ENCODE measurements around the gene C1GALT1C1L.
"Not testable (repeated sequence)": the region's sequence is repeated elsewhere in the genome, so short reads cannot be mapped to it uniquely, and the experiment has no call there.

Gene C1GALT1C1L

GRCh38 chr2:43714164-43714563, 37.9 kb upstream of the C1GALT1C1L start:
- Histone ChIP-seq H3K36me3 (ENCODE audit: insufficient read depth, insufficient read length, low read length) (no peaks in the 10 kb centered on the region), H3K27me3 (ENCODE audit: insufficient read depth, insufficient read length) (no peaks in the 10 kb centered on the region), H3K9me3 (ENCODE audit: insufficient read depth, low read length) (no peaks in the 10 kb centered on the region), H3K4me3 (ENCODE audit: insufficient read length, low read depth) (no peak overlapping the region), H3K4me1 (ENCODE audit: insufficient read depth, insufficient read length) (no peaks in the 10 kb centered on the region), H3K9ac (ENCODE audit: insufficient read length, low read depth) (no peak overlapping the region)
- TF ChIP-seq YY1 (IDR thresholded peaks at IDR 0.05; ENCODE audit: insufficient read depth, insufficient read length): no peak
- no peak for TF ChIP-seq SUZ12 (IDR thresholded peaks at IDR 0.05; ENCODE audit: extremely low read depth, insufficient read depth, insufficient read length)
- TF ChIP-seq ZNF274 (IDR thresholded peaks at IDR 0.05; ENCODE audit: low read depth, low read length): no peak
- DNase-seq (ENCODE audit: low read depth, low spot score): no peak

GRCh38 chr2:43710866-43711265, 34.6 kb upstream of the C1GALT1C1L start:
- DNase-seq (ENCODE audit: low read depth, low spot score): no peak
- no peaks in the 10 kb centered on the region for H3K9me3 ChIP-seq (ENCODE audit: insufficient read depth, low read length)
- H3K27me3 ChIP-seq (ENCODE audit: insufficient read depth, insufficient read length): no peaks in the 10 kb centered on the region
- no peaks in the 10 kb centered on the region for H3K4me1 ChIP-seq (ENCODE audit: insufficient read depth, insufficient read length)
- H3K36me3 ChIP-seq (ENCODE audit: insufficient read depth, insufficient read length, low read length): no peaks in the 10 kb centered on the region
- TF ChIP-seq SUZ12 (IDR thresholded peaks at IDR 0.05; ENCODE audit: extremely low read depth, insufficient read depth, insufficient read length): no peak
- no peak for TF ChIP-seq ZNF274 (IDR thresholded peaks at IDR 0.05; ENCODE audit: low read depth, low read length)
- no peak for TF ChIP-seq YY1 (IDR thresholded peaks at IDR 0.05; ENCODE audit: insufficient read depth, insufficient read length)
- H3K9ac ChIP-seq (ENCODE audit: insufficient read length, low read depth): no peak overlapping the region
- no peak overlapping the region for H3K4me3 ChIP-seq (ENCODE audit: insufficient read length, low read depth)

GRCh38 chr2:43708891-43709290, 32.7 kb upstream of the C1GALT1C1L start:
- no peak overlapping the region for H3K9ac ChIP-seq (ENCODE audit: insufficient read length, low read depth)
- TF ChIP-seq SUZ12 (IDR thresholded peaks at IDR 0.05; ENCODE audit: extremely low read depth, insufficient read depth, insufficient read length) (no peak), ZNF274 (IDR thresholded peaks at IDR 0.05; ENCODE audit: low read depth, low read length) (no peak), YY1 (IDR thresholded peaks at IDR 0.05; ENCODE audit: insufficient read depth, insufficient read length) (no peak)

GRCh38 chr2:43708178-43708577, 31.9 kb upstream of the C1GALT1C1L start:
- Histone ChIP-seq H3K9me3 (ENCODE audit: insufficient read depth, low read length) (no peaks in the 10 kb centered on the region), H3K4me1 (ENCODE audit: insufficient read depth, insufficient read length) (no peaks in the 10 kb centered on the region), H3K27me3 (ENCODE audit: insufficient read depth, insufficient read length) (no peaks in the 10 kb centered on the region), H3K9ac (ENCODE audit: insufficient read length, low read depth) (no peak overlapping the region), H3K36me3 (ENCODE audit: insufficient read depth, insufficient read length, low read length) (no peaks in the 10 kb centered on the region), H3K4me3 (ENCODE audit: insufficient read length, low read depth) (no peak overlapping the region)
- TF ChIP-seq YY1 (IDR thresholded peaks at IDR 0.05; ENCODE audit: insufficient read depth, insufficient read length): no peak
- TF ChIP-seq SUZ12 (IDR thresholded peaks at IDR 0.05; ENCODE audit: extremely low read depth, insufficient read depth, insufficient read length): no peak
- TF ChIP-seq ZNF274 (IDR thresholded peaks at IDR 0.05; ENCODE audit: low read depth, low read length): no peak
- DNase-seq (ENCODE audit: low read depth, low spot score): no peak

More at GRCh38 chr2:43708891-43709290, 32.7 kb upstream of the C1GALT1C1L start:
- Histone ChIP-seq H3K4me1 (ENCODE audit: insufficient read depth, insufficient read length) (no peaks in the 10 kb centered on the region), H3K27me3 (ENCODE audit: insufficient read depth, insufficient read length) (no peaks in the 10 kb centered on the region), H3K9me3 (ENCODE audit: insufficient read depth, low read length) (no peaks in the 10 kb centered on the region), H3K36me3 (ENCODE audit: insufficient read depth, insufficient read length, low read length) (no peaks in the 10 kb centered on the region), H3K4me3 (ENCODE audit: insufficient read length, low read depth) (no peak overlapping the region)
- no peak for DNase-seq (ENCODE audit: low read depth, low spot score)

- Histone ChIP-seq H3K4me1 (ENCODE audit: insufficient read depth, insufficient read length) (no peaks in the 10 kb centered on the region), H3K36me3 (ENCODE audit: insufficient read depth, insufficient read length, low read length) (no peaks in the 10 kb centered on the region), H3K9me3 (ENCODE audit: insufficient read depth, low read length) (no peaks in the 10 kb centered on the region), H3K4me3 (ENCODE audit: insufficient read length, low read depth) (no peak overlapping the region), H3K27me3 (ENCODE audit: insufficient read depth, insufficient read length) (no peaks in the 10 kb centered on the region), H3K9ac (ENCODE audit: insufficient read length, low read depth) (no peak overlapping the region)
- no peak for DNase-seq (ENCODE audit: low read depth, low spot score)
- no peak for TF ChIP-seq SUZ12 (IDR thresholded peaks at IDR 0.05; ENCODE audit: extremely low read depth, insufficient read depth, insufficient read length)
- TF ChIP-seq ZNF274 (IDR thresholded peaks at IDR 0.05; ENCODE audit: low read depth, low read length): no peak
- no peak for TF ChIP-seq YY1 (IDR thresholded peaks at IDR 0.05; ENCODE audit: insufficient read depth, insufficient read length)
Measured at GRCh38 chr2:43707255-43708015, 31.2 kb upstream of the C1GALT1C1L start.

- Histone ChIP-seq H3K4me3 (ENCODE audit: insufficient read length, low read depth) (no peak overlapping the region), H3K27me3 (ENCODE audit: insufficient read depth, insufficient read length) (no peaks in the 10 kb centered on the region), H3K4me1 (ENCODE audit: insufficient read depth, insufficient read length) (no peaks in the 10 kb centered on the region), H3K9me3 (ENCODE audit: insufficient read depth, low read length) (no peaks in the 10 kb centered on the region), H3K36me3 (ENCODE audit: insufficient read depth, insufficient read length, low read length) (no peaks in the 10 kb centered on the region), H3K9ac (ENCODE audit: insufficient read length, low read depth) (no peak overlapping the region)
- no peak for TF ChIP-seq SUZ12 (IDR thresholded peaks at IDR 0.05; ENCODE audit: extremely low read depth, insufficient read depth, insufficient read length)
- no peak for TF ChIP-seq YY1 (IDR thresholded peaks at IDR 0.05; ENCODE audit: insufficient read depth, insufficient read length)
- no peak for TF ChIP-seq ZNF274 (IDR thresholded peaks at IDR 0.05; ENCODE audit: low read depth, low read length)
- no peak for DNase-seq (ENCODE audit: low read depth, low spot score)
Measured at GRCh38 chr2:43701111-43701510, 24.9 kb upstream of the C1GALT1C1L start.

GRCh38 chr2:43699761-43700160, 23.5 kb upstream of the C1GALT1C1L start:
- Histone ChIP-seq H3K27me3 (ENCODE audit: insufficient read depth, insufficient read length) (no peaks in the 10 kb centered on the region), H3K4me3 (ENCODE audit: insufficient read length, low read depth) (no peak overlapping the region), H3K4me1 (ENCODE audit: insufficient read depth, insufficient read length) (no peaks in the 10 kb centered on the region), H3K9ac (ENCODE audit: insufficient read length, low read depth) (no peak overlapping the region), H3K9me3 (ENCODE audit: insufficient read depth, low read length) (no peaks in the 10 kb centered on the region), H3K36me3 (ENCODE audit: insufficient read depth, insufficient read length, low read length) (no peaks in the 10 kb centered on the region)
- TF ChIP-seq YY1 (IDR thresholded peaks at IDR 0.05; ENCODE audit: insufficient read depth, insufficient read length) (no peak), SUZ12 (IDR thresholded peaks at IDR 0.05; ENCODE audit: extremely low read depth, insufficient read depth, insufficient read length) (no peak), ZNF274 (IDR thresholded peaks at IDR 0.05; ENCODE audit: low read depth, low read length) (no peak)
- DNase-seq (ENCODE audit: low read depth, low spot score): no peak

GRCh38 chr2:43698140-43698539, 21.9 kb upstream of the C1GALT1C1L start:
- not testable (repeated sequence) for H3K4me3 ChIP-seq (ENCODE audit: insufficient read length, low read depth); H3K4me1 ChIP-seq (ENCODE audit: insufficient read depth, insufficient read length); H3K27me3 ChIP-seq (ENCODE audit: insufficient read depth, insufficient read length); H3K9me3 ChIP-seq (ENCODE audit: insufficient read depth, low read length); DNase-seq (ENCODE audit: low read depth, low spot score); H3K9ac ChIP-seq (ENCODE audit: insufficient read length, low read depth); H3K36me3 ChIP-seq (ENCODE audit: insufficient read depth, insufficient read length, low read length)
